T1000 (cell line): ENCODE measurements around the gene PRL.

Source experiments
- DNase-seq: peaks from one replicate; lab custom pipeline; 2025; ENCODE audit warnings: mixed read lengths; lab: John Stamatoyannopoulos, UW

Gene PRL

GRCh38 chr6:22295145-22295544 is 1.7 kb downstream of the PRL start:
- no peak for DNase-seq

- DNase-seq: no peak
Observed at GRCh38 chr6:22294301-22294700, 2.5 kb downstream of the PRL start.

- no peak for DNase-seq
Observed at GRCh38 chr6:22290045-22290444, 6.8 kb downstream of the PRL start.

GRCh38 chr6:22288721-22289120 is 8.1 kb downstream of the PRL start:
- no peak for DNase-seq

- no peak for DNase-seq
Observed at GRCh38 chr6:22284666-22285065, 12.2 kb downstream of the PRL start.

GRCh38 chr6:22281341-22282085 is 15.3 kb downstream of the PRL start:
- DNase-seq: no peak

GRCh38 chr6:22279427-22279826 is 17.4 kb downstream of the PRL start:
- no peak for DNase-seq

- DNase-seq: no peak
Observed at GRCh38 chr6:22271081-22271480, 25.8 kb downstream of the PRL start.

- no peak for DNase-seq
Observed at GRCh38 chr6:22263748-22264147, 33.1 kb downstream of the PRL start.

- no peak for DNase-seq
Observed at GRCh38 chr6:22254886-22255285, 42.0 kb downstream of the PRL start.

- no peak for DNase-seq
Observed at GRCh38 chr6:22253955-22254655, 42.7 kb downstream of the PRL start.

GRCh38 chr6:22251348-22251747 is 45.5 kb downstream of the PRL start:
- no peak for DNase-seq

GRCh38 chr6:22250486-22250885 is 46.4 kb downstream of the PRL start:
- no peak for DNase-seq

- DNase-seq: no peak
Observed at GRCh38 chr6:22249711-22250350, 47.0 kb downstream of the PRL start.

GRCh38 chr6:22248513-22249308 is 48.1 kb downstream of the PRL start:
- DNase-seq: peak; percentile 20

GRCh38 chr6:22247916-22248482 is 48.8 kb downstream of the PRL start:
- DNase-seq: no peak

GRCh38 chr6:22240025-22240424 is 56.8 kb downstream of the PRL start:
- DNase-seq: no peak

GRCh38 chr6:22239261-22239921 is 57.4 kb downstream of the PRL start:
- no peak for DNase-seq

- DNase-seq: no peak
Observed at GRCh38 chr6:22238861-22239260, 58.0 kb downstream of the PRL start.

GRCh38 chr6:22237526-22237925 is 59.3 kb downstream of the PRL start:
- DNase-seq: no peak
